Tibial nerve (tissue), 4 donors: ENCODE data around the gene ZBTB2. TPM values are rescaled to one million over a fixed set of nuclear protein-coding genes. Genes with fewer than 3 reads are reported as not detected.

Experiments used
- DNase-seq, 2 donors: peaks; one replicate each; pipeline ENCODE4 v3.0.0-alpha.2; 2019; ENCODE audit warnings: low spot score in 2 of 2
- H3K27ac ChIP-seq, 4 donors: fragments of 200-600 bp; sonication (generic) in 3 of 4; one replicate each; pipeline ENCODE4 v1.5.1; 2017 to 2019; ENCODE audit warnings: mild to moderate bottlenecking in 1 of 4
- H3K27me3 ChIP-seq, 2 donors: fragments of 200-600 bp; sonication (generic) in 1 of 2; one replicate each; pipeline versions ENCODE4 v1.5.1 to v1.6.0; 2017 to 2019
- H3K36me3 ChIP-seq, 3 donors: fragments of 200-600 bp; sonication (generic); one replicate each; pipeline ENCODE4 v1.5.1; 2018 to 2019
- H3K4me1 ChIP-seq, 4 donors: fragments of 200-600 bp; sonication (generic) in 3 of 4; one replicate each; pipeline ENCODE4 v1.5.1; 2017 to 2019
- H3K4me3 ChIP-seq, 4 donors: fragments of 200-600 bp; sonication (generic) in 3 of 4; one replicate each; pipeline ENCODE4 v1.5.1; 2017 to 2019; ENCODE audit warnings: mild to moderate bottlenecking in 1 of 4, moderate library complexity in 1 of 4
- H3K9me3 ChIP-seq, 4 donors: fragments of 200-600 bp; sonication (generic) in 3 of 4; one replicate each; pipeline ENCODE4 v1.5.1; 2017 to 2019
- EP300 ChIP-seq, 2 donors: sonication (generic); formaldehyde crosslinking; IDR thresholded peaks; one replicate each; pipeline ENCODE4 v1.6.1; 2017; ENCODE audit warnings: antibody characterized with exemption in 2 of 2, mild to moderate bottlenecking in 1 of 2
- POLR2A ChIP-seq, 2 donors: fragments of 450-650 bp; IDR thresholded peaks; one replicate each; pipeline ENCODE4 v1.6.1; 2017; ENCODE audit warnings: antibody characterized with exemption in 2 of 2, mild to moderate bottlenecking in 2 of 2, moderate library complexity in 2 of 2
- WGBS, 2 donors: methylation state at CpG; one replicate each; pipeline ENCODE4 v1.1.5; 2018; 5-methylcytosine and 5-hydroxymethylcytosine counted together
- total RNA-seq, 4 donors: library from RNA; depleted of rRNA; stranded (reverse); fragments of >200 nt; gene quantifications; one replicate each; pipeline ENCODE4 v1.1.0, GENCODE V29; 2016
- TF ChIP-seq, protein P1 (sequence below), 5 experiments: fragments of 200-600 bp in 3 of 5; fragments of 450-650 bp in 2 of 5; sonication (generic) in 3 of 5; IDR thresholded peaks; one replicate each; pipeline ENCODE4 v1.5.1; 2016 to 2019; ENCODE audit warnings: antibody characterized with exemption in 5 of 5, mild to moderate bottlenecking in 3 of 5, moderate library complexity in 2 of 5

The ZBTB2 gene
- total RNA-seq, 4 donors from 2014 or later: 5.7 to 13.8 (median 10.2) TPM

DNA sequence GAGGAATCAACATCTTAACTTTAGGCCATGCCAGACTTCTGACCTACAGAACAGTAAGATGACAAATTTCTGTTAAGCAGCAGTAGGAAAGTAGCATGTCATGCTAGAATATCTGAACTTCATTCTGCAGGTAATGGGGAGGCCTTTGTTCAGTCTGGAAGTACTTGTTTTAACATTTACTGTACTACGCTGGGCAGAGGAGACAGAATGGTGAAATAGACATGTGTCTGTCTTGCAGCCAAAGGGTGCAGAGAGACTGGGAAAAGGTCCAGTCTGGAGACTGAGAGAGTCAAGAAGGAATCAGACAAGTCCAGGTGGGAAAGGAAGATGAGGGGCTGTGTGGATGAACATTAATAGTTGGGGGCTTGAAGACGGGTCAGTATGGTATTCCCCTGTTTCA is 17.5 kb upstream of the ZBTB2 start:
- H3K27me3 ChIP-seq: no peaks in the 10 kb centered on the region
- DNase-seq: no peak
- TF ChIP-seq EP300 (IDR thresholded peaks at IDR 0.05): no peak
- no peak for TF ChIP-seq POLR2A (IDR thresholded peaks at IDR 0.05)
- TF ChIP-seq, protein P1, sequence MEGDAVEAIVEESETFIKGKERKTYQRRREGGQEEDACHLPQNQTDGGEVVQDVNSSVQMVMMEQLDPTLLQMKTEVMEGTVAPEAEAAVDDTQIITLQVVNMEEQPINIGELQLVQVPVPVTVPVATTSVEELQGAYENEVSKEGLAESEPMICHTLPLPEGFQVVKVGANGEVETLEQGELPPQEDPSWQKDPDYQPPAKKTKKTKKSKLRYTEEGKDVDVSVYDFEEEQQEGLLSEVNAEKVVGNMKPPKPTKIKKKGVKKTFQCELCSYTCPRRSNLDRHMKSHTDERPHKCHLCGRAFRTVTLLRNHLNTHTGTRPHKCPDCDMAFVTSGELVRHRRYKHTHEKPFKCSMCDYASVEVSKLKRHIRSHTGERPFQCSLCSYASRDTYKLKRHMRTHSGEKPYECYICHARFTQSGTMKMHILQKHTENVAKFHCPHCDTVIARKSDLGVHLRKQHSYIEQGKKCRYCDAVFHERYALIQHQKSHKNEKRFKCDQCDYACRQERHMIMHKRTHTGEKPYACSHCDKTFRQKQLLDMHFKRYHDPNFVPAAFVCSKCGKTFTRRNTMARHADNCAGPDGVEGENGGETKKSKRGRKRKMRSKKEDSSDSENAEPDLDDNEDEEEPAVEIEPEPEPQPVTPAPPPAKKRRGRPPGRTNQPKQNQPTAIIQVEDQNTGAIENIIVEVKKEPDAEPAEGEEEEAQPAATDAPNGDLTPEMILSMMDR (IDR thresholded peaks at IDR 0.05): no peak
- peaks cover 0 to 69% (median 0%) of the 10 kb centered on the region in 3 donors for H3K36me3 ChIP-seq
- no peaks in the 10 kb centered on the region for H3K4me1 ChIP-seq
- WGBS, 2 donors: 92 to 93% methylated on average over 2 of the region's 2 CpGs
- H3K9me3 ChIP-seq: no peaks in the 10 kb centered on the region
- H3K4me3 ChIP-seq: no peak overlapping the region
- no peak overlapping the region for H3K27ac ChIP-seq

DNA sequence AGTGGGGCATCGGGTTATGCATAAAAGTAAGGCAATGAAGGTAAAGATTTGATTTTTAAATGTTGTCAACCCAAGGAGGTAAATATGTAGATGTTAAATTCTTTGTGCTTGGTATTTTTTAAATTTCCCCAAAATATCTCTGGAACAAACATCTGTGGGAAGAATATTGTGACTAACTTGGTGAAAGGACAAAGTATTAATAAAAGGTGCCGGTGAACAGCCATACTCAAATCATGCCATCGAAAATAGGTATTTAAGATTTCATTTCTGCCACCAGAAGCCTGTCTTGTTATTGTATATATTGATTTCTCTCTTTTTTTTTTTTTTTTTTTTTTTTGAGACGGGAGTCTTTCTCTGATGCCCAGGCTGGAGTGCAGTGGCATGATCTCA is 12.6 kb upstream of the ZBTB2 start:
- 79 to 83% methylated on average over 4 of the region's 4 CpGs for whole genome bisulfite sequencing, 2 donors
- Histone ChIP-seq H3K36me3 (peaks cover 0 to 44% (median 0%) of the 10 kb centered on the region in 3 donors), H3K27me3 (no peaks in the 10 kb centered on the region), H3K4me1 (peaks cover 0 to 14% (median 0%) of the 10 kb centered on the region in 4 donors), H3K4me3 (no peak overlapping the region), H3K27ac (no peak overlapping the region), H3K9me3 (no peaks in the 10 kb centered on the region)
- no peak for TF ChIP-seq POLR2A (IDR thresholded peaks at IDR 0.05)
- TF ChIP-seq, protein P1 (IDR thresholded peaks at IDR 0.05): no peak
- TF ChIP-seq EP300 (IDR thresholded peaks at IDR 0.05): no peak
- no peak for DNase-seq

DNA sequence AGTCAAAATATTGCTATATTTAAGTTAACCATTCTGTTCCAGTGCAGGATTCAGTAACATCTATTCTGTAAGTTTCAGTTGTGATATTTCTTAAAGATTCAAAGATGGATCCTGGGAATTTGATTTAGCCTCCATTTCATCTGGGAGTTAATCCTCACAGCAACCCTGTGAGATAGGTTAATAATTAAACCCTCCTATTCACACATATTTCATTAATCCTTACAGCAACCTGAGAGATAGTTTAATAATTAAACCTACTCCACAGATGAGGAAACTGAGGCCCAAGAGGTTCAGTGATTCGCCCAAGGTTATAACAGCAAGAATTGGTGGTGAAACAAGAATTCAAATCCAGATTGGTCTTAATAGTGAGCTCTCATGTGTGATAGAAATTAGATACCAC is 10.9 kb upstream of the ZBTB2 start:
- peaks cover 0 to 29% (median 0%) of the 10 kb centered on the region in 3 donors for H3K36me3 ChIP-seq
- no peak overlapping the region for H3K4me3 ChIP-seq
- no peak for DNase-seq
- peaks cover 0 to 21% (median 0%) of the 10 kb centered on the region in 4 donors for H3K4me1 ChIP-seq
- no peaks in the 10 kb centered on the region for H3K27me3 ChIP-seq
- no peak overlapping the region for H3K27ac ChIP-seq
- TF ChIP-seq EP300 (IDR thresholded peaks at IDR 0.05): no peak
- TF ChIP-seq, protein P1 (IDR thresholded peaks at IDR 0.05): no peak
- TF ChIP-seq POLR2A (IDR thresholded peaks at IDR 0.05): no peak
- H3K9me3 ChIP-seq: no peaks in the 10 kb centered on the region
- 95 to 100% methylated on average over 1 of the region's 1 CpG for WGBS, 2 donors

DNA sequence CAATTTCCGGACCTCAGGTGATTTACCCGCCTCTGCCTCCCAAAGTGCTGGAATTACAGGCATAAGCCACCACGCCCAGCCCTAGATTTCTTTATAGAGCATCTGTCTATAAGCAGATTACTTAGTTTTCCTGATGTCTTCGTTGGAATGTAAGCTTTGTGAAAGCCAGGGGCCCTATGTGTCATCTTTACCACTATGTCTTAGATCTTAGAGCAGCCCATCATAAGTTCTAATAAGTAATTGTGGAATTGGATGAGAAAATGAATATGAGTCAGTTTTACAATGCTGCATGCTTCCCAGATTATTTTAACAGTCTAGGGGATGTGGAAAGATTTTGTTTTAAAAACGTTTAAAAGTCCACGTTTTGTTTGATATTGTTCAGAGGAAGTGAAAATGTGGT is 9.1 kb upstream of the ZBTB2 start:
- Histone ChIP-seq H3K27me3 (no peaks in the 10 kb centered on the region), H3K4me1 (peaks cover 0 to 36% (median 0%) of the 10 kb centered on the region in 4 donors), H3K9me3 (no peaks in the 10 kb centered on the region), H3K27ac (no peak overlapping the region), H3K4me3 (no peak overlapping the region), H3K36me3 (peaks cover 0 to 22% (median 0%) of the 10 kb centered on the region in 3 donors)
- TF ChIP-seq EP300 (IDR thresholded peaks at IDR 0.05): no peak
- TF ChIP-seq POLR2A (IDR thresholded peaks at IDR 0.05): no peak
- TF ChIP-seq, protein P1 (IDR thresholded peaks at IDR 0.05): no peak
- no peak for DNase-seq
- 68 to 73% methylated on average over 6 of the region's 6 CpGs for WGBS, 2 donors

DNA sequence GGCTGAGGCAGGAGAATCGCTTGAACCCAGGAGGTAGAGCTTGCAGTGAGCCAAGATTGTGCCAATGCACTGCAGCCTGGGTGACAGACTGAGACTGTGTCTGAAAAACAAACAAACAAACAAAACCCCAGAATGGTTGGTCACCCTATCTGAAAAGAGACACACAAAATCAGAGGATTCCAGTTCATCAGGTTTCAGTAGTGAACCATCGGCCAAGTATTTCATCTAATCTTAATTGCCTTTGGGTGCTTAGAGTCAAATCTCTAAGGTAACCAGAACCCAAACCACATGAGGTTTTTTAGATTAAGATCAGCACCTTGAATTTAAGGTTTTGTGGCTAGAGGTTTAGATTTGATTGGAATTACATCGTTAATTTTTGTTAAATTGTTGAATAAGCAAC is 8.3 kb upstream of the ZBTB2 start:
- peaks cover 0 to 44% (median 3%) of the 10 kb centered on the region in 4 donors for H3K4me1 ChIP-seq
- WGBS, 2 donors: 88 to 92% methylated on average over 3 of the region's 3 CpGs
- no peaks in the 10 kb centered on the region for H3K9me3 ChIP-seq
- DNase-seq: no peak
- no peak for TF ChIP-seq EP300 (IDR thresholded peaks at IDR 0.05)
- H3K27me3 ChIP-seq: no peaks in the 10 kb centered on the region
- peaks cover 0 to 14% (median 0%) of the 10 kb centered on the region in 3 donors for H3K36me3 ChIP-seq
- no peak overlapping the region for H3K27ac ChIP-seq
- H3K4me3 ChIP-seq: no peak overlapping the region

DNA sequence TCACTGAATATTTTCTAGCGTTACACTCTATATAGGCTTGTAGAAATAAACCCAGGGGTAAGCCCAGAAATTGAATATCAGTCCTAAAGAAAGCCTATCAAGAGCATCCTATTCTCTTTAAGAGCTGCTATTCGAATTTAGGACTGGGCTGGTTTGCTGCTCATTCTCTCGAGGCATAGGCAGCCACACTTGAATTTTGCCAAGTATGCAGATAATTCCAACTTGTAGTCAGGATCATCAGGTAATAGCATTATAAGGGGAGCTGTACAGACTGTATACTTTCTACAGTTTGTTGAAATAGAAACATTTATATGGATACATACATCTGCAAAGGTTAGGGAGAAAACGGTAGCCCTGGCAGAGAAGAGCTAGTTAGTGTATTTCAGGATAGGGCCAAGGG is 2.1 kb upstream of the ZBTB2 start:
- Histone ChIP-seq H3K27ac (peak overlapping the region in 2 of 4 donors; percentile 97 to 99), H3K4me3 (no peak overlapping the region)
- 51 to 53% methylated on average over 4 of the region's 4 CpGs for WGBS, 2 donors

More for the DNA sequence above, 2.1 kb upstream of the ZBTB2 start:
- Histone ChIP-seq H3K4me1 (peaks cover 0 to 68% (median 29%) of the 10 kb centered on the region in 4 donors), H3K36me3 (no peaks in the 10 kb centered on the region), H3K9me3 (no peaks in the 10 kb centered on the region), H3K27me3 (no peaks in the 10 kb centered on the region)
- TF ChIP-seq, protein P1 (IDR thresholded peaks at IDR 0.05): no peak
- TF ChIP-seq EP300 (IDR thresholded peaks at IDR 0.05): no peak
- TF ChIP-seq POLR2A (IDR thresholded peaks at IDR 0.05): no peak
- DNase-seq: no peak
